ENCODE results near the gene FBXW11. TPM values are rescaled to one million over a fixed set of nuclear protein-coding genes. Genes with fewer than 3 reads are reported as not detected.

FBXW11 gene
- polyA plus RNA-seq, 1 experiment = 77.1 TPM

GRCh38 chr5:172048539-172049101 is 42.2 kb upstream of the FBXW11 start:
- Histone ChIP-seq H3K27me3 (ENCODE audit: control insufficient read depth, insufficient read depth, low read length) (no peaks in the 10 kb centered on the region), H3K4me3 (ENCODE audit: low read depth, low read length) (no peak overlapping the region), H3K27ac (ENCODE audit: low read depth, low read length) (no peak overlapping the region), H3K9me3 (ENCODE audit: control insufficient read depth, insufficient read depth, low read length) (no peaks in the 10 kb centered on the region; the same call in 1 of the 2 replicates)
- no peak for DNase-seq (ENCODE audit: low read depth, low spot score)
- TF ChIP-seq CTCF (IDR thresholded peaks at IDR 0.05; ENCODE audit: low read depth, low read length) = no peak
- POLR2A ChIA-PET = no interaction called here
- CTCF ChIA-PET = interaction anchor here (1.5 to 2.7 kb wide), 2 partner anchors 137 kb away, joined by 5 to 11 read pairs; no protein-coding TSS in a partner anchor

DNA sequence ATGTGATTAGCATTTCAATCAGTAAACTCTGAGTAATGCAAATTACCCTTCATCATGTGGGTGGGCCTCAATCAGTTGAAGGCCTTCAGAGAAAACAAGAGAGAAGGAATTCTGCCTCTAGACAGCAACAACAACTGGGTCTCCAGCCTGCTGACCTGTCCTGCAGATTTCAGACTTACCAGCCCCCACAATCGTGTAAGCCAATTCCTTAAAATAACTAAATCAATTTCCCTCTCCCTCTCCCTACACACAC is 41.7 kb upstream of the FBXW11 start:
- Histone ChIP-seq H3K27ac (ENCODE audit: low read depth, low read length) (no peak overlapping the region), H3K4me3 (ENCODE audit: low read depth, low read length) (no peak overlapping the region), H3K9me3 (ENCODE audit: control insufficient read depth, insufficient read depth, low read length) (no peaks in the 10 kb centered on the region; the same call in 1 of the 2 replicates), H3K27me3 (ENCODE audit: control insufficient read depth, insufficient read depth, low read length) (no peaks in the 10 kb centered on the region)
- ChIA-PET CTCF (interaction anchor here (1.0 to 2.7 kb wide), 2 partner anchors 136 to 141 kb away, joined by 3 to 11 read pairs; no protein-coding TSS in a partner anchor), POLR2A (no interaction called here)
- no peak for TF ChIP-seq CTCF (IDR thresholded peaks at IDR 0.05; ENCODE audit: low read depth, low read length)
- DNase-seq (ENCODE audit: low read depth, low spot score) = no peak

GRCh38 chr5:172046593-172046992 is 40.2 kb upstream of the FBXW11 start:
- CTCF ChIA-PET = interaction anchor here (0.9 to 2.7 kb wide), 2 partner anchors 9 to 135 kb away, joined by 3 to 11 read pairs; no protein-coding TSS in a partner anchor

GRCh38 chr5:172045315-172045632 is 38.8 kb upstream of the FBXW11 start:
- ChIA-PET POLR2A (no interaction called here), CTCF (interaction anchor here (3.8 kb wide), 1 partner anchor 134 kb away, joined by 17 read pairs; no protein-coding TSS in a partner anchor)

More at GRCh38 chr5:172046593-172046992, 40.2 kb upstream of the FBXW11 start:
- Histone ChIP-seq H3K9me3 (ENCODE audit: control insufficient read depth, insufficient read depth, low read length) (no peaks in the 10 kb centered on the region; the same call in 1 of the 2 replicates), H3K27ac (ENCODE audit: low read depth, low read length) (no peak overlapping the region), H3K27me3 (ENCODE audit: control insufficient read depth, insufficient read depth, low read length) (no peaks in the 10 kb centered on the region), H3K4me3 (ENCODE audit: low read depth, low read length) (no peak overlapping the region)
- DNase-seq (ENCODE audit: low read depth, low spot score) = no peak
- TF ChIP-seq CTCF (IDR thresholded peaks at IDR 0.05; ENCODE audit: low read depth, low read length) = no peak
- POLR2A ChIA-PET = no interaction called here

More at GRCh38 chr5:172045315-172045632, 38.8 kb upstream of the FBXW11 start:
- no peak overlapping the region for H3K4me3 ChIP-seq (ENCODE audit: low read depth, low read length)
- H3K27ac ChIP-seq (ENCODE audit: low read depth, low read length) = no peak overlapping the region
- no peak for TF ChIP-seq CTCF (IDR thresholded peaks at IDR 0.05; ENCODE audit: low read depth, low read length)
- H3K27me3 ChIP-seq (ENCODE audit: control insufficient read depth, insufficient read depth, low read length) = no peaks in the 10 kb centered on the region
- no peak for DNase-seq (ENCODE audit: low read depth, low spot score)
- no peaks in the 10 kb centered on the region; the same call in 1 of the 2 replicates for H3K9me3 ChIP-seq (ENCODE audit: control insufficient read depth, insufficient read depth, low read length)

Measured in AG04450 (cell line).